HG03045 (cell line): ENCODE results near the gene SLIT3.

ENCODE experiments used
- ATAC-seq: cut with Tn5 transposase; IDR thresholded peaks from one replicate; pipeline ENCODE4 v1.9.1; 2021; ENCODE audit warnings: mild to moderate bottlenecking, moderate library complexity; ENCODE audit not compliant: unreplicated experiment

Gene SLIT3

DNA sequence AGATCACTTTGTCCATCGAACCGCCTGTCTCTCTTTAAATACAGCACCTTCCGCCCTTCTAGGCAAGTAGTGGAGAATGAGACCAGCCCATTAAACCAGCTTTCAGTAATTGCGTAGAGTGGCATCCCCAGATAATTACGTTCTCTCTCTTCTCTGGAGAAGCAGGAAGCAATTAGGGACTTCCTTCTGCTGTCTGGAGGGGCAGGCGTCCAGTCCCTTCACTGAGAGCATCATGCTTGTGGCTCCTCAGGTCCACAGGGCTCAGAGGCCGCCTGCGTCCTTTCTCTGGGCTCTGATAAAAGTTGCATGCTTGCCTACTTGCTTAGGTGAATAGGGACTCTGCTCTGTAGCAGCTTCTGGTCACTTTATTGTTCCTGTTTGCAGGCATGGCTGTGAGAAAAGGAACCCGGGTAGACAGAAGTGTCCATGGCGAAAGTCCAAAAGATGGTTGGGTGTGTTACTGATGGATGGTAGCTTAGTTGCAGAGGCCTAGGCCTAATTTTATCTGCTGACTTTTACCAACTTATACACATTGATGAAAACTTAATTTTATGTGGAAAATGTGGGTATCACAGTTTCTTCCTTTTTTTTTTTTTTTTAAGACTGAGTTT is 422.7 kb downstream of the SLIT3 start:
- no peak for ATAC-seq

DNA sequence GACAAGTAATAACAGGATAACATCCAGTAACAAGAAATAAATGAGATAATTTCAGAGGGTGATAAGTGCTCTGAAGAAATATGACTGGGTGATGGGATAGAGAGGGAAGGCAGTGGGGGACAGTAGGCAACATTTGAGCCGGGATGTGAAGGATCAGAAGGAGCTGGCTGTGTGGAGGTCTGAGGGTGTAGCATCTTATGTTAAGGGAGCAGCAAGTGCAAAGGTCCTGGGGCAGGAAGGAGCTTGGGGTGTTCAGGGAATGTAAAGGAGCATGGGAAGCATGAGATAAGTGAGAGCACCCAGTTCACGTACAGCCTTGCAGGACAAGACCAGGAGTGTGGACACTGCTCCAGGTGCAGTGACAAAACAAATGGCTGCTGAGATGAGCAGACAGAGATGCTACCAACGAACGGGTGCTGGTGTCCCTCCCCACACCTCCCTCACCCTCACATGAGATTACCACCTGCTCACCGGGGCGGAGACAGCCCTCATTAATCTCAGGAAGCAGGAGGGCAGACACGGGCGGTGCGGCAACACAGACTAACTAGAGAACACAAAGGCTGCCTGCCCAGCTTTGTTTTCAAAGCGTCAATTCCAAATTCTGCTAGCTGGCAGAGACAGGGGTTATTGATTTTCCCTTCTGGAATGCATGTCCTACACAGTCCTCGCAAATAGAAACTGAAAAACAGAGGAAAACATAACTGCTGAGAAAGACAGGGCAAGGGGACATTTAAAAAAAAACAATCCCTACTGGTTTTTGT is 423.6 kb downstream of the SLIT3 start:
- no peak for ATAC-seq

DNA sequence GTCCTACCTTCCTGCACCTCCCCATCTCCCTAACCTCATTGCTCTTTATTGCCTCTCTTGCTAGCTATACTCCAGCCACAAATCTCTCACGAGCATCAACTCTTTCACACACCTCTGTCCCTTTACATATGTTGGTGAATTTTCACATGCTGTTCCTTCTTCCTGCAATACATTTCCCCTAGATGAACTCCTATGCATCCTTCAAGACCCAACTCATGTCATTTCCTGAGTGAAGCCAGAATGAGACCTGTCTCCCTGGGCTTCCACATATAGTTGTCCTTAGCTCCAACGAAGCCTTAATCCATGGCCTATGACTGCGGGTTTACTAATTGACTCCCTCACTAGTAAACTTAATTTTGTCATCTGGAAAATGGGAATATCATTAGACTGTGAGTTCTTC is 424.5 kb downstream of the SLIT3 start:
- no peak for ATAC-seq

DNA sequence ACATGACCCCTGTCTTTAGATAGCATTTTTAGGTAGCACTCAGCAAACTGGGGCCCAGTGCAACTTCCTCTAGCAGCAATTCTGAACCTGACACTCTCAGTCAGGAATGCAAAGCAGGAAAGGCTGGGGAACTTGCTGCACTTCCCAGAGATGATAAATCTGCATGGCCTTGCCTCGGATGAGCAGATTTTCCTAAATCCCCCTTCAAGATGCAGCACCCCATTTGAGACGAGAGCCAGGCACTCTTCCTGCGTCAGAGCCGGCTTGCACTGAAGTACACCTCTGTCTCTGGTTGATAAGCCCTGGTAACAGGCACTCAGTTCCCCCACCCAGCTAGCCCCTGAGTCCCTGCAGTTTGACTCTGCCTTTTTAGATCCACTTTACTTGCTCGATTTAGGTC is 425.1 kb downstream of the SLIT3 start:
- ATAC-seq, result no peak

DNA sequence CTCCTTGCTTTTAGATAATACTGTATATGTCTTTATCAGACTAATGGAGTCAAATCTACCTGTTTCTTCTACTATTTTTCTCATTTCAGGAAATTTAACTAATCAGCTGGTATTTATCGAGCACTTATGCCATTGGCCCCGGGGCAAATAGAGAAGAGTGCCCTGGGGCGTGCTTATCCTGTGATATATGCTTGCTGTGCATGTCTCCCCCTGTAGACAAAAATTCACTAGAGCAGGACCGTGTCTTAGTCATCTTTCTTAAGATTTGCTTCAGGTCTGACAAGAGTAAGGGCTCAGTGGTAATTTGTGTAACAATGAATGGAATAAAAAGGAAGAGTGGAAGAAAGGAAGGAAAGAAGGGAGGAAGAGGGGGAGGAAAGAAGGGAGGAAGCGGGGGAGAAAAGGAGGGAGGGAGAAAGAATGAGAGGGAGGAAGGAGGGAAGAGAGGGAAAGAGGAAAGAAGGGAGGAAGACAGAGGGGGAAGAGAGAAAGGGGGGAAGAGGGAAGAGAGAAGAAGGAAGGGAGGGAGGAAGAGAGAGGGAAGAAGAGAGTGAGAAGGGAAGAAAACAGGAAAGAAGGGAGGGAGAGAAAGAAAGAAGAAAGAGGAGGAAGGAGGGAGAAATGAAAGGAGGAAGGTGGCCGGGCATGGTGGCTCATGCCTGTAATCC is 426.1 kb downstream of the SLIT3 start:
- no peak for ATAC-seq

DNA sequence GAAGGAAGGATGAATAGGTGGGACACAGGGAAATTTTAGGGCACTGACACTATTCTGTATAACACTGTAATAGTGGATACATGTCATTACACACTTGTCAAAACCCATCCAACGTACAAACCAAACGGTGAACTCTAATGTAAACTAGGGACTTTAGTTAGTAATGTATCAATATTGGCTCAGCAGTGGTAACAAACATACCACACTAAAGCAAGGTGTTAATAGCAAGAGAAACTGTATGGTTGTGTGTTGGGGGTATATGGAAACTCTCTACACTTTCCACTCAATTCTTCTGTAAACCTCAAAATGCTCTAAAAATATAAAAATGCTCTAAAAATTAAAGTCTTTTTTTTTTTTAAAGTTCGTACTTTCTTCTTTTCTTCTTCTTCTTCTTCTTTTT is 428.7 kb downstream of the SLIT3 start:
- no peak for ATAC-seq

DNA sequence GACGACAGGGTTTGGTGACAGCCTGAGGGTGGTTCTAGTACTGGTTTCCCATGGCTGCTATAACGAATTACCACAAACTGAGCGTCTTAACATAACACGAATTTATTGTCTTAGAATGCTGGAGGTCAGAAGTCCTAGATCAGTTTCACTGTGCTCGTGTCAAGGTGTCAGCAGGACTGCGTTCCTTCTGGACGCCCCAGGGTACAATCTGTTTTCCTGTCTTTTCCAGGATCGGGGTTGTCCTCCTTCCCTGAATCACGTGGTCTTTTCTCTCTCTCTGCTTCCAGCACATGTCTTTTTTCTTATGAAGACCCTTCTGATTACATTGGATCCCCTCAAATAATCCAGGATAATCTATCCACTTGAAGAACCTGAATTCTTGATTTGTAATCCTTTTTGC is 430.0 kb downstream of the SLIT3 start:
- no peak for ATAC-seq

DNA sequence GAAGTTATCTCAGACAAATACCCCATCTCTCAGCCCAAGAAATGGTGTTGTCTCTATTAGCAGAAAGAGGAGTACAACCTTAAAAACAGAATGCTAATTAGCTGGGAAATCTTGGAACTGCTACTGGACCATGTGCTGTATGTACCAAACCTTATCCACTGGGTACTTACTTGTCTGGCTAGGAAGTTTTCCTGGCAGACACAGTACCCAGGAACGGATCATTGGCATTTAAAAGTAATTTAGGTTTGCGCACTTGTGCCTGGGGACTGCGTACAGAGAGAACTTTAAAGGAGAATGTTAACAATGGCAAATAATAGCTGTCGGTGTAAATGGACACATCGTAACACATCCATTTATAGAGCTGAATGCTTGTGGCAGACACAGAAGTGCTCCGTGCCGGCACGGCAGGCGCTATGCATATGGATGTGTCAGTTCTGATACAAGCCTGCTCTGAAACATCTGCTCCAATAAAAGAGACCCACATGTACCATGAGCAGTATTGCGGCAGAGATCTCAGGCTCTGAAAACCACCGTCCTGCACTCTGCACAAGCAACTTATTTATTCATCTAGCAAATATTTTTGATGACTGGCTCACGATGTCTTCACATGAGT is 431.2 kb downstream of the SLIT3 start:
- ATAC-seq, result no peak

DNA sequence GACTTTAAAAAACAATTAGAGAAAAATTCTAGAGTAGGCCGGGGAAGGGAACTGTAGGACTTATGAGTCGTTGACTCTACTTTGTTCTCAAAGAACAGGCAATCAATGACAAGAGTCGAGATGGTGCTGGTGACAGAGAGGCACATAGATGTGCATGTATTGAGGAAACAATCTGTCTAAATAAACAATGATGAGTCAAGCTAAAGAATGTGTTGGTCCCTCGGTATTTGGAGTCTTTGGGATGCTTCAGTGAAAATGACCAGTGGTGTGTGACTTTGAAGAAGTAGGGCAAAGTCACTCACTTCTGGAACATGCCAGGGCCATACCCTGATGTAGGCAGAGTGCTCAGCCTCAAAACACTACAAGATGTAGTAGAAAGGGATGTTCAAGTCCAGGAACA is 433.7 kb downstream of the SLIT3 start:
- ATAC-seq, result no peak

DNA sequence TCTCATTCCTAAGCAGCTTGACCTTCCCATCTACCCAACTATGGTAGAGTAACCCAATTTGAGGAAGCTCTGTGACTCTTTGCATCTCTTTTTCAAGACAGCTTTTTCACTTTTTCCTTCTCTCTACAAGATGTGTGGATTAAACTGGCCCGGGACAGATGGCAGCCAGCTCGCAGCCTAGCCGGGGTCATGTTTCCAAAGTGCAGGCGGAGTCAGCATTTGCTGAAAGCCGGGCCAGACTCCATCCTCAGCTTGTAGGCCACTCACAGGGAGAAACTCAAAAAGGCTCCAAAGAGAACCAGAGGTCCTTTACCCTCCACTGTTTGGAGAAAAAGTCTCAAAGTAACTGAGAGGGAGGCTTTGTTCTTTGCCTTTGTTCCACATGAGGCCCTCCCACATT is 435.0 kb downstream of the SLIT3 start:
- no peak for ATAC-seq

DNA sequence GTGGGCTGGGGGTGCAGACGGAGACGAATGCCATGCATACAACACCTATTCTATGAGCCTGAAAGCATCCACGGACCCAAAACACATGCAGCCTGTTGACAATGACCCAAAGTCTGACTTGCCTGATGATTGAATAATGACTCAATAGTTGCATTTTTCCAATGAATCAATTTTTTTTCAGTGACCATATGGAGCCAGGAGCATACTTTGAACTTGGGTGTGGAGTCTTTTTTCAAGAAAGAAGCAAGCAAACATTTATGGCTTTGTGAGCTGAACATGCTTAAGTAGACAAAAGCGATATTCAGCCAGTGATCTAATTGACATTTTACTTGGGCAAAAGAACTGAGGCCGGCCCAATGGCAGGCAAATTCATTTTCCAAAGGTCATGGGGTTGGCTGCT is 437.9 kb downstream of the SLIT3 start:
- ATAC-seq, result no peak

DNA sequence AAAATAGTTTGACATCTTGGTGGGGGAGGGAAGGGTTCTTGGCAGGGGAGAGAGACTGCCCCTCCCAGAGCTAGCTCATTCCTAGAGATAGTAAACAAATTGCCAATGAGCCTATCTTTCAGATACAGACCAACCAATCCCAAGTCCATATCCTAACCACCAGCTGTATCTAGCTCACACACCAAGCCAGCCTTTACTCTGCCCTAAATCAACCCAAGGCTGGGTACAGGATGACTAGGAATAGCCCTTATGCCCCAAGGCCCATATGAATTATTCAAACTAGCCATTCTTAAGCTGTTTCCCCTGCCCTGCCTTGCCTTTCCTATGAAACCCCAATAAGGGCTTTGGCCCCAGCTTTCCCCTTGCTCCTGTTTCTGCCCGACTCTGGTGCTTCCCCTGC is 440.4 kb downstream of the SLIT3 start:
- ATAC-seq, result no peak

DNA sequence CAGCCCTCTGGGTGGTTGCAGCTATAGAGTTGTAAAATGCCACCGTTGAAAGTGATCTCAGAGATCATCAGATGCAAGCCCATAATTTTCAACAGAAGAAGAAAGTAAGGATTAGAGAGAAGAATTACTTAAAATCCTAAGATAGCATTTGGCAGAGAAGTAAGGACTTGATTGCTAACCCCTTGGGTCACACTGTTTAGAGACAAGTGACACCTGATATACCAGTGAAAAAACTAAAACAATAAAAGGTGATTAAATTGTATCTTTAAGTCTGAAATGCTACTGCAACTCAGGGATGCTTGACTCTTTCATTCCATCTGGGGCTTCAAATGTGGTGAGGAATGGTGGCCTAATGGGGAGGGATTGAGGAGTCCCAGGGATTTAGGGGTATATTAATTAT is 440.9 kb downstream of the SLIT3 start:
- no peak for ATAC-seq

DNA sequence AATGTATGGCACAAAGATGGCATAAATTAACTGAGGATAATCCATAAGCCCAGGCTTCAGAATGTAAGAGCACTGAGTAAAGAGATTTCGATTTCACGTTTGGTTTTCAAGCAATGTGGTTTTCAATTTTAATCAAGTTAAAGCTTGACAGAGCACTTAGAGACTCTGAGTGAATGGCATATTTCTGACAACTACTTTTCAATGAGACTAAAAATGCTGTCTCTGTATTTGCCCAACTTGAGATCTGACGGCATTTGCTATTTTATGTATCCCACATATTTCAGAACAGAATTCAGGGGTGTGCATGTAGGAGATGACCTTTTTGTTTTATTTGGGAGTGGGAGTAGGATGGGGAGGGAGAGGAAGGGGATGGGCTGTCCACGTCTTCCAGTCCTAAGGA is 441.5 kb downstream of the SLIT3 start:
- no peak for ATAC-seq

DNA sequence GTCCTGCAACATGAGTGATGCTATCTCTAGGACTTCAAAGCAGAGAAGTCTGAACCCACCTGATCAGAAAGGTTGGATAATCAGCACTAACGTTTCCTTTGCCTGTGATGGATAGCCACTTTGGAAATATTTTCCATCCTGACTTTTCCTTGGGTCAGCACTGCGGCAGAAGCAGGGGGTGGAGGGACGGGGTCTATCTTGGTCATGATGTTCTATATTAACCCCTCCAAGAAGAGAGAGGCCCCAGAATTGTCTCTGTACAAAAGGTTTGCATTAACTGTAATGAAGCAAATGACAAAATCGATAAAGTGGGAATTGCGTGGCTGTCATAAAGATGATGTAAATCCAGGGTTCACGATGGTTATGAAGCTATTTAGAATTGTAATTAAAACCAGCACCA is 441.9 kb downstream of the SLIT3 start:
- ATAC-seq, result no peak

DNA sequence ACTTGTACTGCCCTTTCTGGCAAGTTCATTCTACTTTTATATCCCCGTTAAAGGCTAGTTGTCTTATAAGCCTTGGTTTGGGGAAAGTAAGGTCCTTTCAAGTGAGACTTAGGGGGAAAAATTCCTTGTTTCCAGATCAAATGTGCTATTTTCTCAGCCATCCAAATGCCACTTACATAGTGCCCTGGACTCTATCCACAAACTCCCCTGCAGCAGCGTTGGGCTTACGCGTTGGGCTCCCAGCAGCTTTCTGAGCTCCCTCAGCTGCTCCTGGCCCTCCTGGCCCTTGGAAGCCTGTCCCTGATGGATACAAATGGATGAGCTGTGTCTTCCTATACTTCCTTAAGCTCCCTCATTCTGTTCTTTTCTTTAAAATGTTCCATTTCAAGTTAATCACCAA is 442.6 kb downstream of the SLIT3 start:
- ATAC-seq, result no peak

DNA sequence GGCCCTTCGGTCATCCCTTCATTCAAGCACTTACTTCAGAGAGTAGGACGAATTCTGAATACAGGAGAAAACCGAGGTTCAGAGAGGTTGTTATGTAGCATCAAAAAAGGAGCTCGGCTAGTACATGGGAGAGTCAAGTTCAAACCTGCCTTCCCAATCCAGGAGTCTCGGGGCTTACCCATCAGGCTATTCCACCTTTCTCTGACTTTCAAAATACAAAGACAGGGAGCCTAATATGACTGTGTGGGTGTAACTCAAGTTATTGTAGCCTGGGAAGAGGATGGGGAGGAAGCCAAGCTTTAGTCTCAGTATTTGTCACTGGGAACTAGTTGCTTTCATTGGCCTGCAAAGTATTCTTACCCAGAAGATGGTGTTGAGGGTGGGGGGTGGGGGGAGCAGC is 447.0 kb downstream of the SLIT3 start:
- no peak for ATAC-seq

DNA sequence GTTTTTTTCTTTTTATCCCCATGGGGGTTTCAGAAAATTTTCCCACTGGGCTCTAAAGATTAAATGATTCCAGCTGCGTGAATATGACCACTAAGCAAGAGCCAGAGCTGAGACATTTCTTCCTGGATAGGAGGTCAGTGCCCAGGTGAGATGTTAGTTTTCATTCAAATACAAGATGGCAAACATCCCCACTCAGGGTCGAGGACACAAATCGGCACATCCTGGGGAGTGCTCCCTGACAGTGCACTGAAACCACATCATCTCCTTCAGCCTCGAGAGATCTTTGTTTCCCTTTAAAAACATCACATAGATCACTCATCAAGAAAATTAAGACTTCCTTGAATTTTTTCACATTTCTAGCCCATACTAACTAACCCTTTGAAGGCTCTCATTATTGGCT is 448.6 kb downstream of the SLIT3 start:
- no peak for ATAC-seq

DNA sequence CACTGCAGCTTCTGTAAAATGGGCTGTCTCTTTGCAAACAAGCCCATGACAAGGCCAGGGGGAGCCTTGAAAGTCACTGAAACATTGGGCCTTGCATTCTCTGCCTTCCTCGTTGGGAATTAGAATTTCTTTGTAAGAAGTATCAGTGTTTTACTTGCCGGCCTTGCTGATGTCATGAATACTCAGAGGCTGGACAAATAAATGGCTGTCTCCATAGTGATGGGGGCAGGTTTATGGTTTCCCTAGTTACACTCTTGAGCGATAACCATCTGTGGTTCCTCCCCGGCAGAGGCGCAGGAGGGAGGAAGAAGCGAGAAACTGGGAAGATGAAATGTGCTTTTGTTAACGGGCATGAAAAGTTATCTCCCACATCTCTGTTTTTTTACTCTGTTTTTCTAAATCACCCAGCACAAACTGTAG is 449.0 kb downstream of the SLIT3 start:
- no peak for ATAC-seq

DNA sequence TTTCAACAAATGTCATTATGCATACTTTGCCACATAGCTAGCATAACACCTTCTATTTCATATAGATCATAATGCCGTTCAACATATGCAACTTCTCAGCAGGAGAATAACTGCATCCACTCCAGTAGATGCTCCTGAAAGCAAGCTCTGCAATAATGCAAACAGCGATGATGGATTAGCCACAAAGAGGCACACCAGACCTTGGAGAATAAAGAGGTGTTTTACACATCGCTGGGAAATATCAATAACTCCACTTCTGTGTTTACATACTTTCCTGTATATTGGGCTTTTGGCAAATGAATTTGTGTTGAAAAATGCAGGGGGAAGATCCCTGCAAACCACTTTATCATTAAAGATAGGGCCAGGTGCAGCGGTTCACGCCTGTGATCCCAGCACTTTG is 450.3 kb downstream of the SLIT3 start:
- no peak for ATAC-seq

DNA sequence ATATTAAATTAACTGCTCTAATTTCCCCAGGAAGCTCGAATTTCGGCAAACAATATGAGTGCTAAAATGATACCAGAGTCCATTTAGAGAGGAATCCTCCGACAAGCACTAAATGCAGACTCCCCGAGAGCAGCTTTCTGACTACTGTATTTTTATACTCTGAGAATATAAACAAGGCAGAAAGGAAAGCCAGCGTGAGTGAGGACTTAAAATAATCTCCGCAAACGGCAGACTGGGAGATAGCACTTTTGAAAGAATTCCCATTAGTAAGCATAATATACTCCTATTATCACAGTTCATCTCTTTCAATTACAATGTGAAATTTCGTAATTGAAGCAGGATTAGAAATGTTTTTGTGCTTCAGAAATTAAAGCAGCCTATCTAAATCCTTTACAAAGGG is 452.4 kb downstream of the SLIT3 start:
- no peak for ATAC-seq

DNA sequence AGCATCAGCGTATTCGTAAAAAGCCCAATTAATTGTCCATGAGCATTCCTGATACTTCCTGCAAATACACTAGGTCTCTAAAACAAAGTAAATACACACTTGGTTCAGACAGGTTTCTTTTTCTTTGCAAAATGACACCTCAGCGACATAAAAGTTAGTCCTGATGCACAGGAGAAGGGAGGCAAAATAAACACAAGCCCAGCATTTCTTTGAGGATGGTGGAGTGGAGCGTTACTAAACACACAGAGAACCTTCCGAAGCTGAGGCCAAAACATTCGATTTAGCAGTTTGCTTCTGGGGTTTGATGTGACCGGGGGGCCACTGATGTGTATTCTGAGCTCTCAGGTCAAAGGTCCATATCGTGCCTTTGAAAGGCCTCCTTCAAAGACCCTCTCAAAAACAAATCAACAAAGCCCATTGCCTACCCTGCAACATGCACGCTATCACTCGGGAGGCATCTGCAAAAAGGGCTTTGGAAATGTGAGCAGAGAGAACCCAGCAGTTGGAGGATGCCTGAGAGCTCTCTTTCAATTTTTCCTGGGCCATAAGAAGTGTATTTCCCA is 453.3 kb downstream of the SLIT3 start:
- ATAC-seq, result no peak
